ENCODE measurements around the gene ZMIZ1. TPM values are rescaled to one million over a fixed set of nuclear protein-coding genes. Genes with fewer than 3 reads are reported as not detected.

The ZMIZ1 gene
- total RNA-seq, 1 donor from 2014 or later: 93.9 TPM

DNA sequence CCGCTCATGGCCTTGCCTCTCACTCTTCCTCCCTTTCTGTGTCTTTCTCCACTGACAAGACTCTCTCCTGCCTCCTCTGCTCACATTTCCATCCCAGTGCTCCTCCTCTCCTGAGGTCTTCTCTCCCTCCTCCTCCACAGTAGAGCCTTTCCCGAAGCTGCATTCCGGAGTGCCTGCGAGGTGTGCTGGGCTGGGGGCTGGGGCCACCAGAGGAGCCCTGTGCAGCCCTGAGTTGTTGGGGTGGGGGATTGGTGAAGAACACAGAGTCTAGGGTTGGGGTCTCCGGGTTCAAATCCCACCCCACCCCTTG lies 76.4 kb downstream of the ZMIZ1 start:
- POLR2A ChIA-PET: no interaction called here
- TF ChIP-seq, protein P1, sequence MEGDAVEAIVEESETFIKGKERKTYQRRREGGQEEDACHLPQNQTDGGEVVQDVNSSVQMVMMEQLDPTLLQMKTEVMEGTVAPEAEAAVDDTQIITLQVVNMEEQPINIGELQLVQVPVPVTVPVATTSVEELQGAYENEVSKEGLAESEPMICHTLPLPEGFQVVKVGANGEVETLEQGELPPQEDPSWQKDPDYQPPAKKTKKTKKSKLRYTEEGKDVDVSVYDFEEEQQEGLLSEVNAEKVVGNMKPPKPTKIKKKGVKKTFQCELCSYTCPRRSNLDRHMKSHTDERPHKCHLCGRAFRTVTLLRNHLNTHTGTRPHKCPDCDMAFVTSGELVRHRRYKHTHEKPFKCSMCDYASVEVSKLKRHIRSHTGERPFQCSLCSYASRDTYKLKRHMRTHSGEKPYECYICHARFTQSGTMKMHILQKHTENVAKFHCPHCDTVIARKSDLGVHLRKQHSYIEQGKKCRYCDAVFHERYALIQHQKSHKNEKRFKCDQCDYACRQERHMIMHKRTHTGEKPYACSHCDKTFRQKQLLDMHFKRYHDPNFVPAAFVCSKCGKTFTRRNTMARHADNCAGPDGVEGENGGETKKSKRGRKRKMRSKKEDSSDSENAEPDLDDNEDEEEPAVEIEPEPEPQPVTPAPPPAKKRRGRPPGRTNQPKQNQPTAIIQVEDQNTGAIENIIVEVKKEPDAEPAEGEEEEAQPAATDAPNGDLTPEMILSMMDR (IDR thresholded peaks at IDR 0.05): no peak
- H3K9me3 Mint-ChIP-seq: no peaks in the 10 kb centered on the region
- H3K36me3 Mint-ChIP-seq (ENCODE audit: low read depth): no peaks in the 10 kb centered on the region
- intact Hi-C loops (cut with micrococcal nuclease): loop anchor here (5.0 kb wide), 1 partner anchor 43 kb away; no protein-coding TSS in a partner anchor
- DNase-seq: no peak
- H3K4me1 Mint-ChIP-seq: peaks cover 50% of the 10 kb centered on the region
- CTCF ChIA-PET: no interaction called here
- peaks cover 23% of the 10 kb centered on the region for H3K27me3 Mint-ChIP-seq
- H3K4me3 Mint-ChIP-seq: no peak overlapping the region
- no peak for ATAC-seq (ENCODE audit: low read depth)
- no peak overlapping the region for H3K27ac Mint-ChIP-seq

DNA sequence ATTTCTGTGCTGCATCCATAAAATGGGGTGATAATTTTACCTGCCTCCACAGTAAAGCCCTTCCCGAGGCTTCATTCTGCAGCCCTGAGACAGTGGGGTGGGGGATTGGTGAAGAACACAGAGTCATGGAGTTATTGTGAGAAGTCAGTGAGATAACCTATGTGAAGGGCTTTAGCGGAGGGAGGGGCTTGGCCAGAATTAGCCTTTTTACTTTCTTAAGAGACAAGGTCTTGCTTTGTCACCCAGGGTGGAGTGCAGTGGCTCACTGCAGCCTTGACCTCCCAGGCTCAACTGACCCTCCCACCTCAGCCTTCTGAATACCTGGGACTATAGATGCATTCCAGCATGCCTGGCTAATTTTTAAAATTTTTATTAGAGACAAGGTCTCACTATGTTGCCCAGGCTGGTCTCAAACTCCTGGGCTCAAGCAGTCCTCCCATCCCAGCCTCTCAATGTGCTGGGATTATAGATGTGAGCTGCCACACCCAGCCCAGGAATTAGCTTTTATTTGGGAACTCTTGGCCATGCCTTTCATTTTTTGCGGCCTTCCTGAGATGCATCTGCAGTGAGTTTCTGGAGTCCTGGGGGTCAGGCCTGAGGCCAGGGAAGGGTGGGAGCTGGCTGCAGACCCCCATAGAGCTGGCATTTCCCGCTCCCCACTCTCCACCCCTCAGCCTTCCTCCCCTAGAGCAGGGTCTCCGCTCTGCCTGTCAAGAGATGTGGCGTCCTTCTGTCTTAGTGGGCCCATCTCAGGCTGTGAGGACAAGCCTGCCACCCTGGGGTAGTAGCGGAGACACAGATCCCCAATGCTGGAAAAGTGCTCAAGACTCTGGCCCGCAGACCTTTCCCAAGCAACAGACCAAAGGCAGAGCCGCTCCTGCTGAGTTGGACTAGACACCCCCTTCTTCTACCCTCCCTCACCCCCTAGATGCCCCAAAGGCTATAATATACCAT lies 77.0 kb downstream of the ZMIZ1 start:
- Mint-ChIP-seq H3K36me3 (ENCODE audit: low read depth) (no peaks in the 10 kb centered on the region), H3K9me3 (no peaks in the 10 kb centered on the region), H3K4me1 (peaks cover 57% of the 10 kb centered on the region), H3K4me3 (no peak overlapping the region), H3K27me3 (peaks cover 22% of the 10 kb centered on the region), H3K27ac (no peak overlapping the region)
- no peak for ATAC-seq (ENCODE audit: low read depth)
- TF ChIP-seq, protein P1 (IDR thresholded peaks at IDR 0.05): no peak
- ChIA-PET CTCF (no interaction called here), POLR2A (no interaction called here)
- intact Hi-C loops (cut with micrococcal nuclease): loop anchor here (5.0 kb wide), 1 partner anchor 43 kb away; no protein-coding TSS in a partner anchor
- no peak for DNase-seq

DNA sequence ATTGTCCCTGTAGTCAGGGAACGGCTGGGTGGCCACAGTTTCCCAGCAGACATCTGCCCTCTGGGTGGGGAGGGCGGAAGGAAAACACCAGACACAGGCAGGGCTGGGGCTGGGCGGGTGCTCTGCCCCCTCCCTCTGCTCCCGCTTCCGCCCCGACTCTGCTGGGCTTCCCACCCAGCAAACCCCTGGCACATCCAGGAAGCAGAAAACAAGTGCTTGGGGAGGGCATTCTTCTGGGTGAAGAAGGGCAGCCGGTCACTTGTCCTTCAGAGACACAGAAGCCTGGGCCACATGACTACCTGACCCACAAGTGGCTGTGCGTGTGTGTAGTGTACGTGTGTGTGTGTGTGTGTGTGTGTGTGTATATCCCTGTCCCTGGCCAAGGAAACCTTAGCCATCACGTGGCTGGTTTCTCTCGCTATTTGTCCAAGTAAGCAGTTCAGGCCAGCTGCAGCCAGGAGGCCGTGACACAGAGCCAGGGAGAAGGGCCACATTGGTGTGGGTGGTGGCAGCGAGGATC lies 77.9 kb downstream of the ZMIZ1 start:
- H3K36me3 Mint-ChIP-seq (ENCODE audit: low read depth): no peaks in the 10 kb centered on the region
- H3K27ac Mint-ChIP-seq: no peak overlapping the region
- no peaks in the 10 kb centered on the region for H3K9me3 Mint-ChIP-seq
- POLR2A ChIA-PET: no interaction called here
- ATAC-seq (ENCODE audit: low read depth) (no peak), DNase-seq (no peak)
- intact Hi-C loops (cut with micrococcal nuclease): loop anchor here (5.0 kb wide), 1 partner anchor 44 kb away; no protein-coding TSS in a partner anchor
- no peak overlapping the region for H3K4me3 Mint-ChIP-seq
- peaks cover 57% of the 10 kb centered on the region for H3K4me1 Mint-ChIP-seq
- CTCF ChIA-PET: no interaction called here
- peaks cover 21% of the 10 kb centered on the region for H3K27me3 Mint-ChIP-seq
- TF ChIP-seq, protein P1 (IDR thresholded peaks at IDR 0.05): no peak

DNA sequence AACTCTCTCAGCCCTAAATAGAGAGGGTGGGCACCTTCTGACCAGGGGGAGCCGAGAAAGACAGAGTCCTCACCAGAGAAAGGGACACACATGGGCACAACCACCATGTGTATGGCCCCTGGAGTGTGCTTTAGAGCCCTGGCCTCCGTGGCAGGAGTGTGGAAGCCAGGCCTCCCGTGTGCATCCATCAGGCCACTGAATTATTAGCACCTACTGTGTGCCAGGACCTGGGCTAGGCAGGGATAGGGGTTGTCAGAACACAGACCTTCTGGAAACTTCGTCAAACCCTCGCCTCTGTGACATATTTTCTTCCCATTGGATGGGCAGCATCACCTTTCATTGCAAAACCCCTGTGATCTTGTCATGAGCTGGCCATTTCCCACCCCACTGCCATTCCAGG lies 78.5 kb downstream of the ZMIZ1 start:
- no peaks in the 10 kb centered on the region for H3K36me3 Mint-ChIP-seq (ENCODE audit: low read depth)
- no peaks in the 10 kb centered on the region for H3K9me3 Mint-ChIP-seq
- ATAC-seq (ENCODE audit: low read depth): no peak
- intact Hi-C loops (cut with micrococcal nuclease): loop anchor here (5.0 kb wide), 1 partner anchor 45 kb away; no protein-coding TSS in a partner anchor
- no peak overlapping the region for H3K27ac Mint-ChIP-seq
- TF ChIP-seq, protein P1 (IDR thresholded peaks at IDR 0.05): no peak
- peaks cover 14% of the 10 kb centered on the region for H3K27me3 Mint-ChIP-seq
- peaks cover 57% of the 10 kb centered on the region for H3K4me1 Mint-ChIP-seq
- CTCF ChIA-PET: no interaction called here
- DNase-seq: no peak
- H3K4me3 Mint-ChIP-seq: no peak overlapping the region
- POLR2A ChIA-PET: no interaction called here

DNA sequence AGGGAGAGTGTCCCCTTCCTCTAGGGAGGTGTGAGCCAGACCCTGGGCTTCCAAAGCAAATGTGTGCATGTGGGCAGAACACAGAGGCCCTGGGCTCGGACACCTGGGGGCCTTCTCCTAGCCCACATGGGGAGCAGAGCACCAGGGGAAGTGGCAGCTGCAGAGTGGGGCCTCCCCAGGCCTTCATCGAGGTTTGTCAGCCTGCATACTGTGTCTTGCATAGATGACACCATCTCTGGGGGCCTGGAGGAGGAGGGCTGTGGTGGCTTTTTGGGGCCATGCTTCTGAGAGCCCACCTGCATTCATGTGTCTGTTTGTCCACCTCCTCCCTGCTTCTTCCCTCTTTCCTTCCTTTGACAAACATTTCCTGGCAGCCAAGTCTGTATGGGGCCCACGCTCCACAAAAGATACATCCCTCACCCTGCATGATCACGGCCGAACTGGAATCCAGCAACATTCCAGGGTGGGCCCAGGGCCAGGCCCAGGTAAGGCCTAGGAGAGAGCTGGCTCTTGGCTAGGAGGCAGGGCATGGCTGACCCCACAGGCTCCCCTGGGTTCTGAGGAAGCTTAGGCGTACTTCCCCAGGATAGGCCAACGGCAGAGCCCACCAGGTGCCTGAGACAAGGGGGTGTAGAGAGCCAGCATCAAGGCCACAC lies 79.2 kb downstream of the ZMIZ1 start:
- ATAC-seq (ENCODE audit: low read depth) (no peak), DNase-seq (no peak)
- ChIA-PET CTCF (no interaction called here), POLR2A (no interaction called here)
- TF ChIP-seq, protein P1 (IDR thresholded peaks at IDR 0.05): no peak
- no peaks in the 10 kb centered on the region for H3K9me3 Mint-ChIP-seq
- peaks cover 11% of the 10 kb centered on the region for H3K27me3 Mint-ChIP-seq
- no peaks in the 10 kb centered on the region for H3K36me3 Mint-ChIP-seq (ENCODE audit: low read depth)
- intact Hi-C loops (cut with micrococcal nuclease): loop anchor here (5.0 kb wide), 1 partner anchor 46 kb away; no protein-coding TSS in a partner anchor
- H3K4me3 Mint-ChIP-seq: no peak overlapping the region
- no peak overlapping the region for H3K27ac Mint-ChIP-seq
- H3K4me1 Mint-ChIP-seq: peaks cover 57% of the 10 kb centered on the region
